SIG-M5 treated with dmso at 0.1 percent for 504 hours (cell line): ENCODE measurements around the gene PPDPF.
A peak's percentile ranks its signal among the peaks of the same experiment; 100 is the strongest.

Experiments used
- DNase-seq: peaks from one replicate; lab custom pipeline; 2025; ENCODE audit not compliant: unreplicated experiment; lab: John Stamatoyannopoulos, UW

Gene PPDPF

DNA sequence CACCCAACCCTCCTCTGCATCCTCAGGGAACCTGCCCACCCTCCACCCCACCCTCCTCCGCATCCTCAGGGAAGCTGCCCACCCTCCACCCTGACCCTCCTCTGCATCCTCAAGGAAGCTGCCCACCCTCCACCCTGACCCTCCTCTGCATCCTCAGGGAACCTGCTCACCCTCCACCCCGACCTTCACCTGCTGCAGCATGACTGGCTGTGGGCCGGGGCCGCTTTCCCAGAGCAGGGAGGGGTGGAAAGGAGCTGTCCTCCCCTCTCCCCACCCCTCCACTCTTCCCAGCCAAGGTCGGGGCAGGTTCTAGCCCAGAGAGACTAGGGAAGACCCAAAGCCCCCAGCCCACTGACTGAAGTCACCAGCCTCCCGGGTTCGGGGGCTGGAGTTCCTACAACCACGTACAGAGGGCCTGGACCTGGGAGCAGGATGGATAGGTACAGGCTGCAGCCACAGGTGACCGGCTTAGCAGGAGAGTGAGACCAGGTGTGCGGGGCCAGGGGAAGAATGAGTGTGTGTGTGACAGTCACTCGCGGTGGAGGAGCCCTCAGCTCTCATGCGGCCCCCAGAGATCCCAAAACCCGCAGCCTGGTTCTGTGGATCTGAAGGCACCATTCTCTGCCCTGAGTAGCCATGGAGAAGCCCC lies 33.3 kb upstream of the PPDPF start:
- no peak for DNase-seq

DNA sequence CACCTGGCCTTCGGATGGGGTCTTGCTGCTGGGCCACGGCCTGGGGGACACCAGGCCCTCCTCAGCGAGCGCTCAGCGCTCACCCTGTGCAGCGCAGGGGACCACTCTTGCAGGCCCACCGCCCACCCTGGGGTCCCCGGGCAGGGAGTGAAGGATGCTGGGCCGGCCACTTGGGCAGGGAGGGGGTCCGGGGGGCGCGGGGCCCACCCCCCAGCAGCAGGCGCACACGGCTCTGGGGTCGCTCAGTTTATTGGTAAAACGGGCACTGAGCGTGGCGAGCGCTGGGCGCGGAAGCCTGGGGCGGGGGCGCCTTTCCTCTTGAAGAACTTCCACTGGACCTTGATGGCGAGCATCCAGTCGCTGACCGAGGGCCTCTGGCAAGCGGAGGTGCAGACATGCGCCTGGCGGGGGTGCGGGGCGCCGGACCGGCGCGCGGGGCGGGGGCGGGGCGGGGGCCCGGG lies 32.8 kb upstream of the PPDPF start:
- no peak for DNase-seq

DNA sequence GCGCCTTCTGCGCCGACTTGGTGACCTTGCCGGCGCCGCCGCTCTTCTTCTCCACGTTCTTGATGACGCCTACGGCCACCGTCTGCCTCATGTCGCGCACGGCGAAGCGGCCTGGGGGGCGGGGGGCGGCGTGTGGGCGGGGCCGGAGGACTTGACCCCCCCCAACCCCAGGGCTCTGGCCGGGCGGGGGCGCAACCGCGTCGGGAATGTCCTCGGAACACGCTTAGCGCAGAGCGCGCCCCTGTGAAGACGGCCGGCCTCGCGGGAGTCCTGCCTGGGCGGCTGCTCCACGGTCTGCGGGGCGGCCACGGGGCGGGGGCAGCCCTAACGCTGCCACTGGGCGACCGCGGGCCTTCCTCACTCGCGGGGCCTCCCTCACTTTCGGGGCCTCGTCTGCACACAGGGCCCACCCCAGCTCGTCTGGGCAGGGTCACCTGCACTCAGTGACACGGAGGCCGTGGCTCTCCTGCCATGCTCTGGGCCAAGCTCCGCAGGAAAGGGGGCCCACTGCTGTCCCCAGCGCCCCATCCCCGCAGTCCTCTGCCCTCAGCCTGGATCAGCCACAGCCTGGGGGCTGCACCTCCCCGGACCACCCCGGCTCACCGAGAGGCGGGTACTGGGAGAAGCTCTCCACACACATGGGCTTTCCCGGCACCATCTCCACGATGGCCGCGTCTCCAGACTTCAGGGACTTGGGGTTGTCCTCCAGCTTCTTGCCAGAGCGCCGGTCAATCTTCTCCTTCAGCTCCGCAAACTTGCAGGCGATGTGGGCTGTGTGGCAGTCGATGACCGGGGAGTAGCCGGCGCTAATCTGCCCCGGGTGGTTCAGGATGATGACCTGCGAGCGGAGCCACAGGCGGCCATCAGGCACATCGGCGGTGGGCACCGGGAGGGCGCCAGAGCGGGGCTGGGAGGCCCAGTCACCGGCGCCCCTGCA lies 32.0 kb upstream of the PPDPF start:
- DNase-seq = no peak

- DNase-seq = no peak
These were observed 30.1 kb upstream of the PPDPF start for GRCh38 chr20:63490416-63490815.

- no peak for DNase-seq
These were observed 29.5 kb upstream of the PPDPF start for GRCh38 chr20:63491078-63491477.

GRCh38 chr20:63491635-63492230 lies 28.8 kb upstream of the PPDPF start:
- no peak for DNase-seq

DNA sequence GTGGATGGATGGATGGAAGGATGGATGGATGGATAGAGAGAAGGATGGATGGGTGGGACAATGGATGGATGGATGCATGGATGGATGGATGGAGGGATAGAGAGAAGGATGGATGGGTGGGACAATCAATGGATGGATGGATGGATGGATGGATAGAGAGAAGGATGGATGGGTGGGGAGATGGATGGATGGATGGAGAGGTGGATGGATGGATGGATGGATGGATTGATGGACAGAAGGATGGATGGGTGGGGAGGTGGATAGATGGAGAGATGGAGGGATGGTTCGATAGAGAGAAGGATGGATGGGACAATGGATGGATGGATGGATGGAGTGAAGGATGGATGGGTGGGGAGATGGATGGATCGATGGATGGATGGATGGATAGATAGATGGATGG lies 28.0 kb upstream of the PPDPF start:
- DNase-seq = no peak

DNA sequence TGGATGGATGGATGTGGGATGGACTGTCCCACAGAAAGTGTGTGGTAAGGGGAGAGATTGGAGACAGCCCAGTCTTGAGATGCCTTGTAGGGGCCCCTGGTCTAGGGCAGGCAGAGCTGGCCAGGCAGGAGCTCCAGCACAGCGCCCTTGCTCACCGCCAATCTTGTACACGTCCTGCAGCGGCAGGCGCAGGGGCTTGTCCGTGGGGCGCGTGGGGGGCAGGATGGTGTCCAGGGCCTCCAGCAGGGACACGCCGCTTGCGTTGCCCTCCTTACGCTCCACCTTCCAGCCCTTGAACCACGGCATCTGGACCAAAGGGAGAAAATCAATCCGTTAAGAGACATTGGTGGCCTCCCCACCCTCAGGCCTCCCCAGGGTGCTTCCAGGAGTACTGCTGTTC lies 27.6 kb upstream of the PPDPF start:
- DNase-seq = no peak

- no peak for DNase-seq
These were observed 27.0 kb upstream of the PPDPF start for GRCh38 chr20:63493563-63494020.

- no peak for DNase-seq
These were observed 26.5 kb upstream of the PPDPF start for GRCh38 chr20:63494084-63494419.

GRCh38 chr20:63494420-63495166 lies 26.0 kb upstream of the PPDPF start:
- DNase-seq = no peak

GRCh38 chr20:63495167-63495720 lies 25.3 kb upstream of the PPDPF start:
- no peak for DNase-seq

GRCh38 chr20:63495741-63496595 lies 24.6 kb upstream of the PPDPF start:
- DNase-seq = peak; percentile 36

- DNase-seq = no peak
These were observed 23.9 kb upstream of the PPDPF start for GRCh38 chr20:63496596-63497120.

DNA sequence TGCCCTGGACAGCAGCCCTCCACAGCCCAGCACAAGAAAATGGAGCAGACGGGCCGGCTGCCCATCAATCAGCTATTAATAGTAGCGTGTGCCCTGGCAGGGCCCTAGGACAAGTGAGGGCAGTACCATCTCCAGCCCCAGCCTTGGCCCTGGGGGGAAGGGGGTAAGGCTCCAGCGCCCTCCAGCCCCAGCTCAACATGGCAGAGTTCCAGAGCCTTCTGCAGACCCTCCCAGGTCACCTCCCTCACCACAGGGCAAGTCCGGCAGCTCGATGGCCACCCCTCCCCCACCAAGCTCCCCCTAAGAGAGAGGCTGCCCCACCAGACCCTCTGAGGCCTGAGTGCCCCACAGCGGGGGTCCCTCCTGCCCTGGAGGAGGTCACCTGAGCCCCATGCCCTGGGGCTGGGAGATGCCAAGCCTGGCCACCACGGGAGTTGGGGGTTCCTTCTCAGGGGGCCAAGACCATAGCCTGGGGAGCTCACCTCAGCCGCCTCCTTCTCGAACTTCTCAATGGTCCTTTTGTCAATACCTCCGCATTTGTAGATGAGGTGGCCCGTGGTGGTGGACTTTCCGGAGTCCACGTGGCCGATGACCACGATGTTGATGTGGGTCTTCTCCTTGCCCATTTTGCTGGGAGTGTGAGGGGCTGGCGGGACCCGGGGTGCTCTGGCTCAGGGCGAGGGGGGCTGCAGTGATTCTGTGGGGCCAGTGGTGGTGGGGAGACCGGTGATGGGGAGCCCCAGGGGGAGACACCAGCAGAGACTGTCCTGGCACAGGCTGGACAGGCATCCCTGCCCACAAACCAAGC lies 23.2 kb upstream of the PPDPF start:
- DNase-seq = no peak

GRCh38 chr20:63497946-63498935 lies 22.3 kb upstream of the PPDPF start:
- DNase-seq = no peak

DNA sequence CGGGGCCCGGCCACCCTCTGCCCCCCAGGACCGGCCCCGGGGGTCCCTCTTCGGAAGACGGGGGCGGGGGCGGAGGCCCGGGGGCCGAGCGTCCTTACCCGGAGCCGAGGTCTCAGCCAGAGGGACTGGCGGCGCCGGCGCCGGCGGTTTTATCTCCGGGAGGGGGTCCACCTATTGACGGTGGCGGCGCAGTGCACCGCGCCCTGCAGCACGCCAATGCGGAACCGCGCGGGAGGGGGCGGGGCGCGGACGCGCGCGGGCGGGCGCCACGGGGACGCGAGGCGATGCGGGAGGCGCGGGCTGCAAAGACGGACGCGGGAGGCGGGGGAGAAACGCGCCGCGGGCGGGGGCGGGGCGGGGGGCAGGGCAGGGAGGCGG lies 21.6 kb upstream of the PPDPF start, which contains the start of gene EEF1A2:
Gene EEF1A2, minus strand, starts transcription at position 124 of the 378 bp plus-strand sequence. CDS start 1,320 bp downstream, outside the sequence.
- DNase-seq = no peak
